Tibial artery (tissue), 4 donors: ENCODE measurements around the gene ANKS6.

Source experiments
- DNase-seq, 2 donors: peaks; one replicate each; pipeline ENCODE4 v3.0.0-alpha.2; 2019
- H3K27ac ChIP-seq, 2 donors: fragments of 200-600 bp; sonication (generic) in 1 of 2; 1 replicate in 1 of 2; 2 replicates in 1 of 2; pipeline ENCODE4 v1.5.1; 2018 to 2019; ENCODE audit warnings: mild to moderate bottlenecking in 1 of 2
- H3K27me3 ChIP-seq, 2 donors: fragments of 200-600 bp; sonication (generic) in 1 of 2; one replicate each; pipeline versions ENCODE4 v1.5.1 to v1.6.0; 2016 to 2019
- H3K36me3 ChIP-seq, 3 donors: fragments of 200-600 bp; sonication (generic) in 2 of 3; one replicate each; pipeline ENCODE4 v1.5.1; 2016 to 2019; ENCODE audit warnings: mild to moderate bottlenecking in 2 of 3
- H3K4me1 ChIP-seq, 4 donors: fragments of 200-600 bp; sonication (generic) in 2 of 4; 1 replicate in 3 of 4; 2 replicates in 1 of 4; pipeline ENCODE4 v1.5.1; 2016 to 2019
- H3K4me3 ChIP-seq, 2 donors: fragments of 200-600 bp; sonication (generic) in 1 of 2; 1 replicate in 1 of 2; 2 replicates in 1 of 2; pipeline ENCODE4 v1.5.1; 2018 to 2019; ENCODE audit warnings: mild to moderate bottlenecking in 2 of 2
- H3K9me3 ChIP-seq, 3 donors: fragments of 200-600 bp; sonication (generic) in 1 of 3; one replicate each; pipeline ENCODE4 v1.5.1; 2016 to 2019
- intact Hi-C: fragments of 100-400 bp; cut with DNase I; formaldehyde crosslinking; loops from one replicate; pipeline ENCODE4 v1.15.0; 2023; ENCODE audit warnings: low total_unique reads
- TF ChIP-seq, protein P1 (sequence below), 2 experiments: fragments of 200-600 bp in 1 of 2; fragments of 450-650 bp in 1 of 2; IDR thresholded peaks; one replicate each; pipeline ENCODE4 v1.5.1; 2017 to 2019; ENCODE audit warnings: antibody characterized with exemption in 2 of 2, mild to moderate bottlenecking in 1 of 2, moderate library complexity in 1 of 2

Gene ANKS6

DNA sequence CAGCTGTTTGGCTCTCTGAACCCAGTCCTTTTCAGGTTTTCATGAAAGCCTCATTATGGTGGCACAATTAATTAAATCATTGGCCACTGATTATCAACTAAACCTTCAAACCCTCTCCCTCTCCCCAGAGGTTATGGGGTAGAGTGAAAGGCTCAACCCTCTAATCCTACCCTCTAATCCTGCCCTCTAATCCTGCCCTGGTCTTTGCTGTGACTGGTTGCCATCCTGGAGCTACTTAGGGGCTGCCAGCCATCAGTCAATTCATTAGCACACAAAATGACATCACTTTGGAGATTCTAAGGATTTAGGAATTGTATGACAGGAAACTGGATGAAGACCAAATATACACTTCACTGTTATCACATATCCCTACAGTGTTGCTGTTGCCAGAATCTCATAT, 36.1 kb downstream of the ANKS6 start:
- TF ChIP-seq, protein P1, sequence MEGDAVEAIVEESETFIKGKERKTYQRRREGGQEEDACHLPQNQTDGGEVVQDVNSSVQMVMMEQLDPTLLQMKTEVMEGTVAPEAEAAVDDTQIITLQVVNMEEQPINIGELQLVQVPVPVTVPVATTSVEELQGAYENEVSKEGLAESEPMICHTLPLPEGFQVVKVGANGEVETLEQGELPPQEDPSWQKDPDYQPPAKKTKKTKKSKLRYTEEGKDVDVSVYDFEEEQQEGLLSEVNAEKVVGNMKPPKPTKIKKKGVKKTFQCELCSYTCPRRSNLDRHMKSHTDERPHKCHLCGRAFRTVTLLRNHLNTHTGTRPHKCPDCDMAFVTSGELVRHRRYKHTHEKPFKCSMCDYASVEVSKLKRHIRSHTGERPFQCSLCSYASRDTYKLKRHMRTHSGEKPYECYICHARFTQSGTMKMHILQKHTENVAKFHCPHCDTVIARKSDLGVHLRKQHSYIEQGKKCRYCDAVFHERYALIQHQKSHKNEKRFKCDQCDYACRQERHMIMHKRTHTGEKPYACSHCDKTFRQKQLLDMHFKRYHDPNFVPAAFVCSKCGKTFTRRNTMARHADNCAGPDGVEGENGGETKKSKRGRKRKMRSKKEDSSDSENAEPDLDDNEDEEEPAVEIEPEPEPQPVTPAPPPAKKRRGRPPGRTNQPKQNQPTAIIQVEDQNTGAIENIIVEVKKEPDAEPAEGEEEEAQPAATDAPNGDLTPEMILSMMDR (IDR thresholded peaks at IDR 0.05) = no peak
- no peak for DNase-seq
- peaks cover 27 to 50% (median 41%) of the 10 kb centered on the region in 3 donors for H3K36me3 ChIP-seq
- H3K9me3 ChIP-seq = peaks cover 0 to 9% (median 5%) of the 10 kb centered on the region in 3 donors
- no peaks in the 10 kb centered on the region for H3K4me1 ChIP-seq
- H3K27me3 ChIP-seq = no peaks in the 10 kb centered on the region
- no peak overlapping the region for H3K27ac ChIP-seq
- intact Hi-C loops = no loop called here
- no peak overlapping the region for H3K4me3 ChIP-seq

GRCh38 chr9:98755006-98755618, 41.2 kb downstream of the ANKS6 start:
- Histone ChIP-seq H3K4me3 (no peak overlapping the region), H3K4me1 (no peaks in the 10 kb centered on the region), H3K36me3 (peaks cover 51 to 68% (median 57%) of the 10 kb centered on the region in 3 donors), H3K27me3 (no peaks in the 10 kb centered on the region), H3K27ac (no peak overlapping the region), H3K9me3 (peaks cover 0 to 5% (median 0%) of the 10 kb centered on the region in 3 donors)
- intact Hi-C loops = no loop called here
- TF ChIP-seq, protein P1 (IDR thresholded peaks at IDR 0.05) = no peak
- DNase-seq = no peak

- H3K4me1 ChIP-seq = no peaks in the 10 kb centered on the region
- no peak for DNase-seq
- TF ChIP-seq, protein P1 (IDR thresholded peaks at IDR 0.05) = no peak
- no peaks in the 10 kb centered on the region for H3K27me3 ChIP-seq
- no peaks in the 10 kb centered on the region for H3K9me3 ChIP-seq
- intact Hi-C loops = no loop called here
- H3K36me3 ChIP-seq = peaks cover 47 to 57% (median 54%) of the 10 kb centered on the region in 3 donors
- no peak overlapping the region for H3K4me3 ChIP-seq
- no peak overlapping the region for H3K27ac ChIP-seq
These were observed 45.1 kb downstream of the ANKS6 start for GRCh38 chr9:98751210-98751609.

GRCh38 chr9:98750364-98751060, 45.8 kb downstream of the ANKS6 start:
- DNase-seq = no peak
- Histone ChIP-seq H3K27me3 (no peaks in the 10 kb centered on the region), H3K9me3 (no peaks in the 10 kb centered on the region), H3K4me3 (no peak overlapping the region), H3K36me3 (peaks cover 46 to 55% (median 53%) of the 10 kb centered on the region in 3 donors), H3K27ac (no peak overlapping the region), H3K4me1 (no peaks in the 10 kb centered on the region)
- TF ChIP-seq, protein P1 (IDR thresholded peaks at IDR 0.05) = no peak
- intact Hi-C loops = no loop called here

DNA sequence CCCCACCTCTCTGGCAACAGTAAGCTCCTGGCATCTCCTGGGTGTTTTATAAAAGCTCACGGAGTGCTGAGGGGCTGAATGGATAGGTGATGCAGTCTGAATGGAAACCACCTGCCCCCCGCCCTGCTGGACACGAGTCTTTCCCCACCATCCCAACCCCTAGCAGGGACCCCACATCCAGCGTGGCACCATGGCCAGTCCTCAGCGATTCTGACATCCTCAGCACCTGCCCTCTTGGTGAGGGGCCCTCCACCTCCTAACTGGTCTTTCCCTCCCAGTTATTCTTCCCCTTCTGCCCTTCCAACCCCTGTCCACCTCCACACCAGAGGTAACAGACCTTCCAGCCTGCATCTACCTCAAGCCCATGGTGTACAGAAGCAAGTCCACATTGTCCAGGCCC, 48.9 kb downstream of the ANKS6 start:
- Histone ChIP-seq H3K4me1 (no peaks in the 10 kb centered on the region), H3K9me3 (no peaks in the 10 kb centered on the region), H3K27me3 (no peaks in the 10 kb centered on the region), H3K4me3 (no peak overlapping the region), H3K36me3 (peaks cover 26 to 58% (median 31%) of the 10 kb centered on the region in 3 donors), H3K27ac (no peak overlapping the region)
- intact Hi-C loops = no loop called here
- TF ChIP-seq, protein P1 (IDR thresholded peaks at IDR 0.05) = no peak
- DNase-seq = no peak
